ENCODE data around the gene APOH. TPM values are rescaled to one million over a fixed set of nuclear protein-coding genes. Genes with fewer than 3 reads are reported as not detected.
A peak's percentile ranks its signal among the peaks of the same experiment; 100 is the strongest.

Gene APOH
- total RNA-seq, 4 donors from 2014 or later: not detected

DNA sequence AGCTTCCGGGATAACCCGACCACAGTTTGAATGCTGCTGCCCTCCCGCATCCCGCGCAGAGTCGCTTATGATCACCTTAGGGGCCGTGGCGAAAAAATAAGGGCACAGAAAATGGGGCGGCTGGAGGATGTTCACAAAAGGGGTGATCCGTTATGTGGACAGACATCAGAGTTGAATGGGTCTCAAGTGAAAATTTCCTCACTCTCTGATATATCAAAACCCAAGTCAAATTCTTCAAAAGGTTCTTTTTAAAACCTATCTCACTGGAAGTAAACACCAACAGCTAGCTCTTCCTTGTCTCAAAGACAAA is 36.9 kb downstream of the APOH start:
- DNase-seq: no peak
- peak overlapping the region in 3 of 4 donors; percentile 75 to 80 (median 79) for H3K27ac ChIP-seq
- no peaks in the 10 kb centered on the region for H3K36me3 ChIP-seq
- no peaks in the 10 kb centered on the region for H3K9me3 ChIP-seq
- intact Hi-C loops (cut with DNase I): no loop called here
- H3K27me3 ChIP-seq: no peaks in the 10 kb centered on the region
- TF ChIP-seq, protein P1, sequence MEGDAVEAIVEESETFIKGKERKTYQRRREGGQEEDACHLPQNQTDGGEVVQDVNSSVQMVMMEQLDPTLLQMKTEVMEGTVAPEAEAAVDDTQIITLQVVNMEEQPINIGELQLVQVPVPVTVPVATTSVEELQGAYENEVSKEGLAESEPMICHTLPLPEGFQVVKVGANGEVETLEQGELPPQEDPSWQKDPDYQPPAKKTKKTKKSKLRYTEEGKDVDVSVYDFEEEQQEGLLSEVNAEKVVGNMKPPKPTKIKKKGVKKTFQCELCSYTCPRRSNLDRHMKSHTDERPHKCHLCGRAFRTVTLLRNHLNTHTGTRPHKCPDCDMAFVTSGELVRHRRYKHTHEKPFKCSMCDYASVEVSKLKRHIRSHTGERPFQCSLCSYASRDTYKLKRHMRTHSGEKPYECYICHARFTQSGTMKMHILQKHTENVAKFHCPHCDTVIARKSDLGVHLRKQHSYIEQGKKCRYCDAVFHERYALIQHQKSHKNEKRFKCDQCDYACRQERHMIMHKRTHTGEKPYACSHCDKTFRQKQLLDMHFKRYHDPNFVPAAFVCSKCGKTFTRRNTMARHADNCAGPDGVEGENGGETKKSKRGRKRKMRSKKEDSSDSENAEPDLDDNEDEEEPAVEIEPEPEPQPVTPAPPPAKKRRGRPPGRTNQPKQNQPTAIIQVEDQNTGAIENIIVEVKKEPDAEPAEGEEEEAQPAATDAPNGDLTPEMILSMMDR (IDR thresholded peaks at IDR 0.05): no peak
- no peak for TF ChIP-seq POLR2A (IDR thresholded peaks at IDR 0.05)
- whole genome bisulfite sequencing, 2 donors: 3 to 6% methylated on average over 2 to 4 of the region's 10 CpGs
- H3K4me1 ChIP-seq: peaks cover 5 to 30% (median 12%) of the 10 kb centered on the region in 3 donors
- H3K4me3 ChIP-seq: peak overlapping the region; percentile 53 to 80 (median 68)

DNA sequence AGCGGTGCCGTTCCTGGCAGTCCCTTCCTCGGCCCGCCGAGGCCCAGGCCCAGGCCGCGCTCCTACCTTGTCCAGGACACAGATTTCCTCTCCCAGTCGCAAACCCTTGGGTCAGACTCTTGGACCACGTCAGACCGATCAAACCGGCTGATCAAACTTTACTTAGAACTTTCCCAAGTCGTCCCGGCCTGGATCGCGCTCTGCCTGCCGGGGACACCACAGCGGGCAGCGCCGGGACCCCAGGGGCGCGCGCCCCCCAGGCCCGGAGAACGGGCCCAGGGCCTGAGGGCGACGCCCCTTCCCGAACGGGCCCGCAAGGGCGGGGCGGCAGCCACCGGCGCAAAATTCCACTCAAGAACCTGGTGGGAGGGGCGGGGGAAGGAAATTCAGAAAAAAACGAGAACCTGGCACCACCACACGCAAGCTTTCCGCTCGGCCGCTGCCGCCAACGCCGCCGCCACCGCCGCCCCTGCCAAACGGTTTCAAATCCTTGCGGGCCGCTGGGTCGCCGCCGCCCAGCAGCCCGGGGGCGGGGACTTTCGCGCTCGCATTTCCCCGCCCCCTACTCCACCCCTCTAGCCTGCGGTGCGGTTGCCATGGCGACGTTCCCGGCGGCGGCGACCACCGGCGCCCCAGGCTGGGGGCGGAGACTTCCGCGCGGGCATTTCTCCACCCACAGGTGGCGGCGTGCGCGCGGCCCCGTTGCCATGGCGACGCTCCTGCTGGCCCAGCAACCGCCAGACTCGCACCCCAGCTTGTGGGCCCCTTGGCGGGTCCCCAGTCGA is 37.4 kb downstream of the APOH start, which contains the start of gene CEP112:
Gene CEP112 (minus strand): TSS at position 541 of the 785 bp plus-strand sequence.
- TF ChIP-seq POLR2A (IDR thresholded peaks at IDR 0.05): peak in 1 of 4 donors; percentile 26
- TF ChIP-seq, protein P1 (IDR thresholded peaks at IDR 0.05): peak in 3 of 6 experiments; percentile 4 to 8 (median 6)
- intact Hi-C loops (cut with DNase I): no loop called here

DNA sequence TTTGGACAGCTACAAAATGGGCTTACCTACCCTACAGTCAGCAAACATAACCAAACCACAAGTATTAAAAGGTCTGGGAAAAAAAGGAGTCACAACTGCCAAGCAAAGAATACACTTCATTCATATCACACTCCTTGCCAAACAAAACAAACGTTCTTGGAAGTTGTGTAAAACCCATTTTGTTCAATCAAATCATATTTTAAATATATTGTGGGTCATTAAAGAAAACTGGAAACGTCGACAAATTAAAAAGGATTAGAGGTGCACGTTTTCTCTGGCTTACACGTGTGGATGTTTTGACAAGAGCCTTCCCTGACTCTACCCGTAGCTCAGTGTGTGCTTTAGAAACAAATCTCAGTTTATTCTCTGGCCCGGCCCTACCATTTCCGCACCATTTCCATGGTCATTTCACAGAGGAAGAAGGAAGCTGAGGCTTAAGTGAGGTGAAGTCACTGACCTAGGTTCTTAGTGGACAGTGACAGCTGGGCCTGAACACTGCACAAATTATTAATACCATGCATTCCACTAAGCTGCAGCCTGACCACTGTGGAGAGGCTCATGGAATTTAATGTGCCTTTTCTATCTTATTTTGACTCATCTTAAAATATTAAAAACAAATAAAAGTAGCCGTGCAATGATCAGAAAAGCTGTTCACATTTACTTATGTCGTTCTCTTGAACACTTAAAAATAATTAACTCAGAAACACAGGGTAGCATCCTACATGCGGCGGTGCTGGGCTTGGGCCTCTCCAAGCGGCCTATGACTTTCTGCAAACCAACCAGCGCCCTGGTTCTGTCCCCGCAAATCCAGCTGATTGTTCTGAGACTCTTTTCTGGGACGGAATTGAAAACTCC is 38.2 kb downstream of the APOH start:
- no peaks in the 10 kb centered on the region for H3K9me3 ChIP-seq
- intact Hi-C loops (cut with DNase I): no loop called here
- WGBS, 2 donors: 16 to 24% methylated on average over 14 to 16 of the region's 16 CpGs
- no peaks in the 10 kb centered on the region for H3K36me3 ChIP-seq
- H3K27ac ChIP-seq: peak overlapping the region; percentile 71 to 80 (median 77)
- TF ChIP-seq, protein P1 (IDR thresholded peaks at IDR 0.05): no peak
- no peak for TF ChIP-seq POLR2A (IDR thresholded peaks at IDR 0.05)
- peak overlapping the region; percentile 53 to 80 (median 68) for H3K4me3 ChIP-seq
- peaks cover 5 to 30% (median 12%) of the 10 kb centered on the region in 3 donors for H3K4me1 ChIP-seq
- H3K27me3 ChIP-seq: no peaks in the 10 kb centered on the region
- DNase-seq: no peak

More for the DNA sequence above, 37.4 kb downstream of the APOH start, which contains the start of gene CEP112:
- H3K27me3 ChIP-seq: no peaks in the 10 kb centered on the region
- WGBS, 2 donors: 2% methylated on average over 10 to 28 of the region's 83 CpGs
- peak within 1 kb of the TSS; percentile 71 to 80 (median 77) for H3K27ac ChIP-seq
- no peaks in the 10 kb centered on the region for H3K36me3 ChIP-seq
- H3K4me3 ChIP-seq: peak within 1 kb of the TSS; percentile 53 to 80 (median 68)
- peaks cover 5 to 30% (median 12%) of the 10 kb centered on the region in 3 donors for H3K4me1 ChIP-seq
- H3K9me3 ChIP-seq: no peaks in the 10 kb centered on the region
- DNase-seq: no peak

DNA sequence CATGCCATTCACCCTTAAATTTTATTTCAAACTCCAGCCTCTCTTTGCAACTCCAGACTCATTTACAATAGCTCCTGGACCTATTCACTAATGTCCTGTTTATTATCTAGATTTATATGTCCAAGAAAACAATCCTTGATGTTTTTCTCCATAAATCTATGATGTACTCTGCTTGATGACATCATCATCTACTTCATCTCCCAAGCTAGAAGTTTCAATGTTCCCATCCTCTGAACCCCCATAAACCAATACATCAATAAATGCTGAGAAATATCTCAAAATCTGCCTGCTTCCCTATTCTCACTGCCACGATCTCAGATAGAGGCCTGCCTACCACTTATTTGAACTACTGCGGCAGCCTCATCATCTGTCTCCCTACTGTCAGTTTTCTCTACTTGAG is 41.5 kb downstream of the APOH start:
- Histone ChIP-seq H3K9me3 (no peaks in the 10 kb centered on the region), H3K27ac (no peak overlapping the region), H3K36me3 (peaks cover 0 to 1% (median 0%) of the 10 kb centered on the region in 3 donors), H3K4me3 (no peak overlapping the region), H3K27me3 (no peaks in the 10 kb centered on the region), H3K4me1 (peaks cover 5 to 29% (median 12%) of the 10 kb centered on the region in 3 donors)
- 86 to 90% methylated on average over 2 of the region's 2 CpGs for WGBS, 2 donors
- TF ChIP-seq POLR2A (IDR thresholded peaks at IDR 0.05): no peak
- TF ChIP-seq, protein P1 (IDR thresholded peaks at IDR 0.05): no peak
- intact Hi-C loops (cut with DNase I): no loop called here
- DNase-seq: no peak

Data from esophagus squamous epithelium (tissue), 5 donors.